ENCODE measurements around the gene ATAD3A.

The ATAD3A gene

GRCh38 chr1:1560178-1560577 lies 48.2 kb downstream of the ATAD3A start (continued):
- no peak for TF ChIP-seq ZNF18 (tag by site-specific recombination; IDR thresholded peaks at IDR 0.05)
- TF ChIP-seq ZNF600 (tag by site-specific recombination; IDR thresholded peaks at IDR 0.05) = no peak
- no peak for TF ChIP-seq ZNF174 (tag by site-specific recombination; IDR thresholded peaks at IDR 0.05)
- TF ChIP-seq ZXDB (tag by site-specific recombination; IDR thresholded peaks at IDR 0.05) = no peak

- Histone ChIP-seq H3K9me3 (ENCODE audit: control insufficient read depth, insufficient read depth, low read depth, low read length) (no peaks in the 10 kb centered on the region), H3K4me1 (ENCODE audit: control insufficient read depth, insufficient read depth, low read length) (no peaks in the 10 kb centered on the region), H3K36me3 (ENCODE audit: control insufficient read depth in 2 of 2, insufficient read depth in 1 of 2, low read length in 2 of 2) (peaks cover 12 to 75% of the 10 kb centered on the region in 2 experiments; a peak in 2 of 3 replicates), H3K4me3 (ENCODE audit: low read depth, low read length) (no peak overlapping the region), H3K27ac (ENCODE audit: extremely low read depth, low read depth, low read length) (no peak overlapping the region)
- ChIA-PET POLR2A (interaction anchor here (0.8 to 1.2 kb wide), 2 partner anchors 10 to 14 kb away, joined by 4 read pairs; no protein-coding TSS in a partner anchor), CTCF (interaction anchor here (0.5 kb wide), 1 partner anchor 9 kb away, joined by 4 read pairs; no protein-coding TSS in a partner anchor)
- TF ChIP-seq ZBTB6 (tag by site-specific recombination; IDR thresholded peaks at IDR 0.05) (no peak), YY2 (tag by site-specific recombination; IDR thresholded peaks at IDR 0.05) (no peak), ZNF837 (tag by site-specific recombination; IDR thresholded peaks at IDR 0.05) (no peak), ZNF266 (tag by site-specific recombination; IDR thresholded peaks at IDR 0.05; ENCODE audit: low read depth) (no peak), SCRT2 (tag by site-specific recombination; IDR thresholded peaks at IDR 0.05) (no peak), GLIS2 (tag by site-specific recombination; IDR thresholded peaks at IDR 0.05) (peak; percentile 6; the same call in 1 of the 2 replicates), ZNF530 (tag by site-specific recombination; IDR thresholded peaks at IDR 0.05; ENCODE audit: low read depth) (no peak), GLIS1 (tag by site-specific recombination; IDR thresholded peaks at IDR 0.05) (peak; percentile 52), ZNF585B (tag by site-specific recombination; IDR thresholded peaks at IDR 0.05) (no peak)
Measured at GRCh38 chr1:1561801-1562470, 50.0 kb downstream of the ATAD3A start.

- ChIA-PET POLR2A (no interaction called here), CTCF (no interaction called here)
- peaks cover 12 to 78% of the 10 kb centered on the region in 2 experiments; a peak in 2 of 3 replicates for H3K36me3 ChIP-seq (ENCODE audit: control insufficient read depth in 2 of 2, insufficient read depth in 1 of 2, low read length in 2 of 2)
- no peak overlapping the region for H3K27ac ChIP-seq (ENCODE audit: extremely low read depth, low read depth, low read length)
- H3K4me1 ChIP-seq (ENCODE audit: control insufficient read depth, insufficient read depth, low read length) = no peaks in the 10 kb centered on the region
- H3K9me3 ChIP-seq (ENCODE audit: control insufficient read depth, insufficient read depth, low read depth, low read length) = no peaks in the 10 kb centered on the region
- no peak overlapping the region for H3K4me3 ChIP-seq (ENCODE audit: low read depth, low read length)
- no peak for TF ChIP-seq ZBTB49 (tag by site-specific recombination; IDR thresholded peaks at IDR 0.05; ENCODE audit: low read depth)
- no peak for TF ChIP-seq ZBTB21 (tag by site-specific recombination; IDR thresholded peaks at IDR 0.05)
- TF ChIP-seq ZNF785 (tag by site-specific recombination; IDR thresholded peaks at IDR 0.05) = no peak
- no peak for TF ChIP-seq ZNF747 (tag by site-specific recombination; IDR thresholded peaks at IDR 0.05)
- no peak for TF ChIP-seq ZNF24 (tag by site-specific recombination; IDR thresholded peaks at IDR 0.05)
- TF ChIP-seq ZBTB1 (tag by site-specific recombination; IDR thresholded peaks at IDR 0.05) = no peak
- TF ChIP-seq PRDM10 (tag by site-specific recombination; IDR thresholded peaks at IDR 0.05) = no peak
- TF ChIP-seq KLF9 (tag by site-specific recombination; IDR thresholded peaks at IDR 0.05; ENCODE audit: low read depth) = no peak
- no peak for TF ChIP-seq ZNF830 (tag by site-specific recombination; IDR thresholded peaks at IDR 0.05; ENCODE audit: low read depth)
- no peak for TF ChIP-seq ZNF549 (tag by site-specific recombination; IDR thresholded peaks at IDR 0.05)
Measured at GRCh38 chr1:1562556-1563195, 50.7 kb downstream of the ATAD3A start.
